HCT116 (cell line): ENCODE measurements around the gene CUX1. TPM values are rescaled to one million over a fixed set of nuclear protein-coding genes. Genes with fewer than 3 reads are reported as not detected.

Experiments used
- ATAC-seq: fragments of 200-7000 bp; cut with Tn5 transposase; 2 replicates; pipeline ENCODE4 v1.9.1; 2020; ENCODE audit warnings: mild to moderate bottlenecking, moderate library complexity
- BruUV-seq: library from RNA; stranded (reverse); fragments of 400-500 nt; replicated peaks from 2 replicates; lab custom pipeline; 2021; lab: Mats Ljungman, UMichigan
- CTCF ChIA-PET: fragments of 300-600 bp; sonication (Branson Sonifier 250); formaldehyde crosslinking; loops from one replicate; lab custom pipeline; 2021; ENCODE audit warnings: antibody characterized with exemption; lab: Charles Lee
- POLR2A ChIA-PET: fragments of 300-600, 350-600 bp; sonication (Branson Sonifier 250); formaldehyde crosslinking; loops from one replicate; lab custom pipeline; 2021; ENCODE audit warnings: antibody characterized with exemption; lab: Charles Lee
- RAD21 ChIA-PET, 2 experiments: fragments of 300-600 bp; sonication (Branson Sonifier 250); formaldehyde crosslinking; loops; one replicate each; lab custom pipeline; 2023; ENCODE audit warnings: low total read pairs in 2 of 2; ENCODE audit not compliant: uncharacterized antibody in 2 of 2, unreplicated experiment in 2 of 2, low non-redundant PET in 1 of 2; lab: Charles Lee
- DNase-seq: peaks from one replicate; pipeline ENCODE4 v3.0.0-alpha.2; 2010; ENCODE audit warnings: low read depth, low spot score
- H2AFZ ChIP-seq: fragments of 200-600 bp; shearing (Covaris generic), sonication (generic); 2 replicates; pipeline ENCODE4 v1.6.1; 2017; ENCODE audit warnings: low read depth, mixed run types, mixed read lengths, antibody characterized with exemption, low read length; ENCODE audit not compliant: poor library complexity, severe bottlenecking
- H3K27ac ChIP-seq: 2 replicates; pipeline ENCODE4 v1.5.1; 2012; ENCODE audit warnings: low read depth, low read length
- H3K27me3 ChIP-seq: fragments of 200-600 bp; sonication (generic); 2 replicates; pipeline ENCODE4 v1.6.1; 2016; ENCODE audit warnings: mixed run types, low read length, mixed read lengths; ENCODE audit not compliant: insufficient read depth
- H3K36me3 ChIP-seq, 2 experiments: fragments of 200-500 bp in 1 of 2; fragments of 200-600 bp in 1 of 2; sonication (Bioruptor generic) in 1 of 2; sonication (generic) in 1 of 2; 2 replicates each; pipeline versions ENCODE4 v1.5.1 to v1.6.1; 2014 to 2016; ENCODE audit warnings: low read length in 2 of 2, inconsistent platforms in 1 of 2, mixed read lengths in 1 of 2, mixed run types in 1 of 2; ENCODE audit not compliant: insufficient read depth in 2 of 2, control insufficient read depth in 1 of 2
- H3K4me1 ChIP-seq, 2 experiments: fragments of 200-600 bp in 1 of 2; sonication (generic) in 1 of 2; 2 replicates each; pipeline versions ENCODE4 v1.5.1 to v1.6.1; 2012 to 2017; ENCODE audit warnings: low read length in 2 of 2, inconsistent platforms in 1 of 2, mild to moderate bottlenecking in 1 of 2, mixed read lengths in 1 of 2, mixed run types in 1 of 2, moderate library complexity in 1 of 2; ENCODE audit not compliant: insufficient read depth in 2 of 2, control insufficient read depth in 1 of 2
- H3K4me2 ChIP-seq: fragments of 200-600 bp; sonication (generic); 2 replicates; pipeline ENCODE4 v1.6.1; 2017; ENCODE audit warnings: mixed run types, low read length, mixed read lengths
- H3K4me3 ChIP-seq, 2 experiments: fragments of 200-600 bp in 1 of 2; sonication (generic) in 1 of 2; replicated peaks in 1 of 2; 2 replicates each; pipeline ENCODE4 v1.5.1; 2011 to 2016; ENCODE audit warnings: low read length in 2 of 2, control low read depth in 1 of 2, low read depth in 1 of 2, mild to moderate bottlenecking in 1 of 2, mixed read lengths in 1 of 2, mixed run types in 1 of 2
- H3K79me2 ChIP-seq: fragments of 200-600 bp; sonication (generic); 2 replicates; pipeline ENCODE4 v1.6.1; 2017; ENCODE audit warnings: mild to moderate bottlenecking, mixed run types, low read length, moderate library complexity, mixed read lengths; ENCODE audit not compliant: insufficient read depth
- H3K9ac ChIP-seq: fragments of 200-600 bp; sonication (generic); 2 replicates; pipeline ENCODE4 v1.6.1; 2016; ENCODE audit warnings: low read length, mixed read lengths
- H3K9me2 ChIP-seq: fragments of 200-600 bp; sonication (generic), shearing (Covaris generic); 2 replicates; pipeline ENCODE4 v1.6.1; 2017; ENCODE audit warnings: mixed run types, mild to moderate bottlenecking, moderate library complexity; ENCODE audit not compliant: insufficient read depth
- H3K9me3 ChIP-seq, 2 experiments: fragments of 200-500 bp in 1 of 2; fragments of 200-600 bp in 1 of 2; sonication (Bioruptor generic) in 1 of 2; sonication (generic) in 1 of 2; 2 replicates each; pipeline ENCODE4 v1.6.1; 2014 to 2017; ENCODE audit warnings: low read length in 2 of 2, mixed read lengths in 2 of 2, inconsistent platforms in 1 of 2, low read depth in 1 of 2, mild to moderate bottlenecking in 1 of 2, mixed run types in 1 of 2, moderate library complexity in 1 of 2; ENCODE audit not compliant: control insufficient read depth in 1 of 2, insufficient read depth in 1 of 2
- H4K20me1 ChIP-seq: fragments of 200-600 bp; sonication (generic), shearing (Covaris generic); 2 replicates; pipeline ENCODE4 v1.6.1; 2017; ENCODE audit warnings: mixed run types, mild to moderate bottlenecking, moderate library complexity; ENCODE audit not compliant: insufficient read depth
- CBX3 ChIP-seq: IDR thresholded peaks from 2 replicates; pipeline ENCODE4 v1.6.1; 2012; ENCODE audit warnings: low read depth
- CEBPB ChIP-seq: IDR thresholded peaks from 2 replicates; pipeline ENCODE4 v1.6.1; 2012; ENCODE audit warnings: low read depth
- EGR1 ChIP-seq: IDR thresholded peaks from 2 replicates; pipeline ENCODE4 v1.6.1; 2012; ENCODE audit warnings: low read depth
- EZH2 ChIP-seq: fragments of 200-600 bp; sonication (generic); IDR thresholded peaks from 2 replicates; pipeline ENCODE4 v1.6.1; 2017; ENCODE audit warnings: antibody characterized with exemption, mixed run types
- FOSL1 ChIP-seq: IDR thresholded peaks from 2 replicates; pipeline ENCODE4 v1.6.1; 2012; ENCODE audit warnings: low read depth
- JUND ChIP-seq: IDR thresholded peaks from 2 replicates; pipeline ENCODE4 v1.6.1; 2012
- POLR2A ChIP-seq: IDR thresholded peaks from 2 replicates; pipeline ENCODE4 v1.7.0; 2011; ENCODE audit warnings: borderline replicate concordance; ENCODE audit not compliant: insufficient read depth, insufficient read length; ENCODE audit errors: extremely low read depth
- POLR2AphosphoS5 ChIP-seq: IDR thresholded peaks from 2 replicates; pipeline ENCODE4 v1.6.1; 2011; ENCODE audit warnings: mild to moderate bottlenecking, low read depth, low read length, moderate library complexity
- RAD21 ChIP-seq: IDR thresholded peaks from 2 replicates; pipeline ENCODE4 v1.6.1; 2012; ENCODE audit warnings: low read depth, mild to moderate bottlenecking
- SP1 ChIP-seq: IDR thresholded peaks from 2 replicates; pipeline ENCODE4 v1.6.1; 2012; ENCODE audit warnings: low read depth
- SRF ChIP-seq: IDR thresholded peaks from 2 replicates; pipeline ENCODE4 v1.6.1; 2012; ENCODE audit warnings: low read depth
- ZFX ChIP-seq: fragments of 450-650 bp; IDR thresholded peaks from 2 replicates; pipeline ENCODE4 v1.6.1; 2017
- ZNF274 ChIP-seq: fragments of 200-500 bp; sonication (Bioruptor generic); IDR thresholded peaks from 2 replicates; pipeline ENCODE4 v1.6.1; 2014; ENCODE audit warnings: mild to moderate bottlenecking, low read depth, low read length, inconsistent platforms
- intact Hi-C: fragments of 100-400 bp; cut with micrococcal nuclease; formaldehyde crosslinking; loops from 2 replicates; pipeline ENCODE4 v1.10.0; 2022
- total RNA-seq: library from RNA; stranded (reverse); gene quantifications from one replicate; pipeline ENCODE4 v1.2.1, GENCODE V29; 2021; ENCODE audit not compliant: unreplicated experiment
- TF ChIP-seq, protein P1 (sequence below): IDR thresholded peaks from 2 replicates; pipeline ENCODE4 v1.6.1; 2012
- TF ChIP-seq, protein P2 (sequence below): IDR thresholded peaks from 2 replicates; pipeline ENCODE4 v1.6.1; 2011; ENCODE audit warnings: mild to moderate bottlenecking, low read length, moderate library complexity; ENCODE audit not compliant: insufficient replicate concordance; ENCODE audit errors: extremely low read depth
- TF ChIP-seq, protein P3 (sequence below): IDR thresholded peaks from 2 replicates; pipeline ENCODE4 v1.6.1; 2012
- TF ChIP-seq, protein P4 (sequence below): IDR thresholded peaks from 2 replicates; pipeline ENCODE4 v1.6.1; 2012; ENCODE audit warnings: low read depth

CUX1 gene
- total RNA-seq, 1 experiment from 2014 or later, result 68.9 TPM

DNA sequence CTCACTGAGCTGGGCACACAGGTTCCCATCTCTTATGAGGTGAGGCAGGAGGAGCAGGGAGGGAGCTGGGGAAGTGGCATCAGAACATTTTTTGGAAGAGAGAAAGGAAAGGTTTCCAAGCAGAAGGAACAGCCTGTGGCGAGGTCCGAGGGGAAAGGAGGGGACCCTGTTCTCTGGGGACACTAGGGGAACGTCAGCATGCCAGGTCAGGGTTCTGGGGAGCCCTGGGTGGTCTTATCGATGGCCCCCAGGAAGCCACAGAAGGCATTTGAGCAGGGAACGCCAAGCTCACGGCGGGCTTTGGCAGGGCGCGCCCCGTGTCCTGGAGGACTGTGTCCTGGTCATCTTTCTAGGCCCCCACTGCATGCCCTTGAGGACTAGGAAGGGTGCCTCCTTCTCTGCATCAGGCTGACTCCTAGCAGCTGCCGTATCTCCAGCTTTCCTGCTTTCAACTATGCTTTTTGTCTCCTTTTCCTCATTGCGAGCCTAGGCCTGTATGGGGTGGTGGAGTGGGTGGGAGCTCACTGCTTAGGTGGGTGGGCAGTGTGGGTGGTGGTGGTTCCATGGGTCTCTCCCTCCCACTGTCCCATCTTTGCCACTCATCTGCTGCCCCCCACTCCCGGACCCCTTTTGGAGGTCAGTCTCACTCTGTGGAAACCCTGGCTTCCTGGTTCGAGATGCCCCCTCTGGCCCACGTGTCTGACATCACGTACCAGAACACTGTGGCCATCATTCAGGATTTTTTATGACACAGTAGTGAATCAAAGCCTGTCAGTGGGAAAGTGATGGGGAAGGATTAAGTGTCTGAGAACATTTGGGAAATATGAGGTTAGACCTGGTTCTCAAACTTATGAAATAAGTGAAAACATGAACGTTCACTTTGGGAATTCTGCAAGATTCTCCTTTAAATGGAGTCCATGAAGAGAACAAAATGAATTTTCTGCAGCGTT lies 89.1 kb downstream of the CUX1 start:
- no TSS peak for BruUV-seq
- H3K9me3 ChIP-seq, result no peaks in the 10 kb centered on the region
- ATAC-seq, result no peak
- H3K9ac ChIP-seq, result no peak overlapping the region
- H3K9me2 ChIP-seq, result no peaks in the 10 kb centered on the region
- H3K4me1 ChIP-seq, result peaks cover 0 to 14% of the 10 kb centered on the region in 2 experiments; a peak in 2 of 4 replicates
- H3K79me2 ChIP-seq, result peaks cover 84% of the 10 kb centered on the region
- TF ChIP-seq CBX3 (no peak), ZNF274 (no peak), EGR1 (no peak), FOSL1 (no peak), JUND (no peak), ZFX (no peak), EZH2 (no peak), POLR2A (no peak), RAD21 (no peak), SP1 (no peak), CEBPB (no peak), SRF (no peak), POLR2AphosphoS5 (no peak)
- TF ChIP-seq, protein P1, sequence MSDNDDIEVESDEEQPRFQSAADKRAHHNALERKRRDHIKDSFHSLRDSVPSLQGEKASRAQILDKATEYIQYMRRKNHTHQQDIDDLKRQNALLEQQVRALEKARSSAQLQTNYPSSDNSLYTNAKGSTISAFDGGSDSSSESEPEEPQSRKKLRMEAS, result no peak
- TF ChIP-seq, protein P2, sequence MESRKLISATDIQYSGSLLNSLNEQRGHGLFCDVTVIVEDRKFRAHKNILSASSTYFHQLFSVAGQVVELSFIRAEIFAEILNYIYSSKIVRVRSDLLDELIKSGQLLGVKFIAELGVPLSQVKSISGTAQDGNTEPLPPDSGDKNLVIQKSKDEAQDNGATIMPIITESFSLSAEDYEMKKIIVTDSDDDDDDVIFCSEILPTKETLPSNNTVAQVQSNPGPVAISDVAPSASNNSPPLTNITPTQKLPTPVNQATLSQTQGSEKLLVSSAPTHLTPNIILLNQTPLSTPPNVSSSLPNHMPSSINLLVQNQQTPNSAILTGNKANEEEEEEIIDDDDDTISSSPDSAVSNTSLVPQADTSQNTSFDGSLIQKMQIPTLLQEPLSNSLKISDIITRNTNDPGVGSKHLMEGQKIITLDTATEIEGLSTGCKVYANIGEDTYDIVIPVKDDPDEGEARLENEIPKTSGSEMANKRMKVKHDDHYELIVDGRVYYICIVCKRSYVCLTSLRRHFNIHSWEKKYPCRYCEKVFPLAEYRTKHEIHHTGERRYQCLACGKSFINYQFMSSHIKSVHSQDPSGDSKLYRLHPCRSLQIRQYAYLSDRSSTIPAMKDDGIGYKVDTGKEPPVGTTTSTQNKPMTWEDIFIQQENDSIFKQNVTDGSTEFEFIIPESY, result no peak
- TF ChIP-seq, protein P3, sequence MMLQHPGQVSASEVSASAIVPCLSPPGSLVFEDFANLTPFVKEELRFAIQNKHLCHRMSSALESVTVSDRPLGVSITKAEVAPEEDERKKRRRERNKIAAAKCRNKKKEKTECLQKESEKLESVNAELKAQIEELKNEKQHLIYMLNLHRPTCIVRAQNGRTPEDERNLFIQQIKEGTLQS, result no peak
- TF ChIP-seq, protein P4, sequence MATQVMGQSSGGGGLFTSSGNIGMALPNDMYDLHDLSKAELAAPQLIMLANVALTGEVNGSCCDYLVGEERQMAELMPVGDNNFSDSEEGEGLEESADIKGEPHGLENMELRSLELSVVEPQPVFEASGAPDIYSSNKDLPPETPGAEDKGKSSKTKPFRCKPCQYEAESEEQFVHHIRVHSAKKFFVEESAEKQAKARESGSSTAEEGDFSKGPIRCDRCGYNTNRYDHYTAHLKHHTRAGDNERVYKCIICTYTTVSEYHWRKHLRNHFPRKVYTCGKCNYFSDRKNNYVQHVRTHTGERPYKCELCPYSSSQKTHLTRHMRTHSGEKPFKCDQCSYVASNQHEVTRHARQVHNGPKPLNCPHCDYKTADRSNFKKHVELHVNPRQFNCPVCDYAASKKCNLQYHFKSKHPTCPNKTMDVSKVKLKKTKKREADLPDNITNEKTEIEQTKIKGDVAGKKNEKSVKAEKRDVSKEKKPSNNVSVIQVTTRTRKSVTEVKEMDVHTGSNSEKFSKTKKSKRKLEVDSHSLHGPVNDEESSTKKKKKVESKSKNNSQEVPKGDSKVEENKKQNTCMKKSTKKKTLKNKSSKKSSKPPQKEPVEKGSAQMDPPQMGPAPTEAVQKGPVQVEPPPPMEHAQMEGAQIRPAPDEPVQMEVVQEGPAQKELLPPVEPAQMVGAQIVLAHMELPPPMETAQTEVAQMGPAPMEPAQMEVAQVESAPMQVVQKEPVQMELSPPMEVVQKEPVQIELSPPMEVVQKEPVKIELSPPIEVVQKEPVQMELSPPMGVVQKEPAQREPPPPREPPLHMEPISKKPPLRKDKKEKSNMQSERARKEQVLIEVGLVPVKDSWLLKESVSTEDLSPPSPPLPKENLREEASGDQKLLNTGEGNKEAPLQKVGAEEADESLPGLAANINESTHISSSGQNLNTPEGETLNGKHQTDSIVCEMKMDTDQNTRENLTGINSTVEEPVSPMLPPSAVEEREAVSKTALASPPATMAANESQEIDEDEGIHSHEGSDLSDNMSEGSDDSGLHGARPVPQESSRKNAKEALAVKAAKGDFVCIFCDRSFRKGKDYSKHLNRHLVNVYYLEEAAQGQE, result no peak
- RAD21 ChIA-PET, result no interaction called here
- no peak overlapping the region for H3K4me2 ChIP-seq
- H3K27me3 ChIP-seq, result no peaks in the 10 kb centered on the region
- intact Hi-C loops, result no loop called here
- no peak overlapping the region for H3K27ac ChIP-seq
- POLR2A ChIA-PET, result no interaction called here
- H3K36me3 ChIP-seq, result no peaks in the 10 kb centered on the region
- H4K20me1 ChIP-seq, result no peaks in the 10 kb centered on the region
- no peak for DNase-seq
- no peak overlapping the region for H2AFZ ChIP-seq
- CTCF ChIA-PET, result no interaction called here
- H3K4me3 ChIP-seq, result no peak overlapping the region
